Mesenchymal stem cell (in vitro differentiated cells and primary cell): ENCODE data around the gene SAFB2. TPM values are rescaled to one million over a fixed set of nuclear protein-coding genes. Genes with fewer than 3 reads are reported as not detected.

Experiments used
- DNase-seq: peaks from one replicate; pipeline ENCODE4 v3.0.0-alpha.2; 2013
- H2AFZ ChIP-seq: one replicate; pipeline ENCODE4 v1.6.1; 2013; ENCODE audit warnings: low read depth, mild to moderate bottlenecking, control low read depth, inconsistent platforms, low read length, moderate library complexity
- H2AK5ac ChIP-seq: 2 replicates; pipeline ENCODE4 v1.6.1; 2013; ENCODE audit warnings: low read length, moderate library complexity, mild to moderate bottlenecking, inconsistent platforms; ENCODE audit not compliant: severe bottlenecking
- H2BK120ac ChIP-seq: one replicate; pipeline ENCODE4 v1.6.1; 2013; ENCODE audit warnings: low read depth, mild to moderate bottlenecking, inconsistent platforms, low read length, moderate library complexity
- H2BK12ac ChIP-seq, 2 experiments: one replicate each; pipeline ENCODE4 v1.6.1; 2013; ENCODE audit warnings: inconsistent platforms in 2 of 2, low read length in 2 of 2, mild to moderate bottlenecking in 2 of 2, moderate library complexity in 2 of 2, control low read depth in 1 of 2
- H2BK15ac ChIP-seq: one replicate; pipeline ENCODE4 v1.6.1; 2013; ENCODE audit warnings: mild to moderate bottlenecking, low read depth, inconsistent platforms; ENCODE audit not compliant: poor library complexity, severe bottlenecking
- H2BK5ac ChIP-seq: 2 replicates; pipeline ENCODE4 v1.6.1; 2013; ENCODE audit warnings: low read depth, mild to moderate bottlenecking, low read length, control low read depth, inconsistent platforms; ENCODE audit not compliant: poor library complexity, severe bottlenecking
- H3K14ac ChIP-seq, 2 experiments: one replicate each; pipeline ENCODE4 v1.6.1; 2013; ENCODE audit warnings: inconsistent platforms in 2 of 2, low read length in 2 of 2, control low read depth in 1 of 2, mild to moderate bottlenecking in 1 of 2, moderate library complexity in 1 of 2
- H3K18ac ChIP-seq, 2 experiments: one replicate each; pipeline ENCODE4 v1.6.1; 2013; ENCODE audit warnings: inconsistent platforms in 2 of 2, low read length in 2 of 2, control low read depth in 1 of 2, low read depth in 1 of 2, mild to moderate bottlenecking in 1 of 2
- H3K23ac ChIP-seq, 2 experiments: one replicate each; pipeline ENCODE4 v1.6.1; 2013; ENCODE audit warnings: inconsistent platforms in 2 of 2, low read length in 2 of 2, mild to moderate bottlenecking in 2 of 2, moderate library complexity in 2 of 2, control low read depth in 1 of 2
- H3K27ac ChIP-seq: 2 replicates; pipeline ENCODE4 v1.5.1; 2013; ENCODE audit warnings: mild to moderate bottlenecking, moderate library complexity, low read length, control low read depth, inconsistent platforms; ENCODE audit not compliant: poor library complexity, severe bottlenecking
- H3K27me3 ChIP-seq, 2 experiments: 2 replicates each; pipeline versions ENCODE4 v1.6.1 to v1.7.0; 2013; ENCODE audit warnings: low read length in 2 of 2, mild to moderate bottlenecking in 2 of 2, moderate library complexity in 2 of 2, control low read depth in 1 of 2, inconsistent platforms in 1 of 2; ENCODE audit not compliant: control insufficient read depth in 1 of 2, insufficient read depth in 1 of 2
- H3K36me3 ChIP-seq, 2 experiments: 2 replicates each; pipeline versions ENCODE4 v1.6.1 to v1.7.0; 2013; ENCODE audit warnings: low read length in 2 of 2, control low read depth in 1 of 2, inconsistent platforms in 1 of 2, low read depth in 1 of 2, mild to moderate bottlenecking in 1 of 2; ENCODE audit not compliant: insufficient read depth in 2 of 2, control insufficient read depth in 1 of 2
- H3K4ac ChIP-seq, 2 experiments: one replicate each; pipeline ENCODE4 v1.6.1; 2013; ENCODE audit warnings: inconsistent platforms in 2 of 2, low read length in 2 of 2, mild to moderate bottlenecking in 2 of 2, moderate library complexity in 2 of 2, control low read depth in 1 of 2, low read depth in 1 of 2
- H3K4me1 ChIP-seq: 2 replicates; pipeline ENCODE4 v1.6.1; 2013; ENCODE audit warnings: low read depth, low read length, control low read depth; ENCODE audit not compliant: control insufficient read depth, insufficient read depth
- H3K4me2 ChIP-seq: 2 replicates; pipeline ENCODE4 v1.6.1; 2013; ENCODE audit warnings: low read length, mild to moderate bottlenecking, inconsistent platforms; ENCODE audit not compliant: poor library complexity, severe bottlenecking
- H3K4me3 ChIP-seq, 2 experiments: 2 replicates each; pipeline versions ENCODE4 v1.5.1 to v1.7.0; 2013; ENCODE audit warnings: low read length in 2 of 2, mild to moderate bottlenecking in 2 of 2, control low read depth in 1 of 2, low read depth in 1 of 2; ENCODE audit not compliant: insufficient read depth in 1 of 2
- H3K79me1 ChIP-seq: replicated peaks from 2 replicates; pipeline ENCODE4 v1.6.1; 2013; ENCODE audit warnings: mild to moderate bottlenecking, control low read depth, low read length, inconsistent platforms; ENCODE audit not compliant: poor library complexity, severe bottlenecking
- H3K9ac ChIP-seq: 2 replicates; pipeline ENCODE4 v1.7.0; 2013; ENCODE audit warnings: mild to moderate bottlenecking, low read length, moderate library complexity
- H3K9me3 ChIP-seq: 2 replicates; pipeline ENCODE4 v1.7.0; 2013; ENCODE audit warnings: mild to moderate bottlenecking, low read length; ENCODE audit not compliant: control insufficient read depth
- H4K8ac ChIP-seq: one replicate; pipeline ENCODE4 v1.6.1; 2013; ENCODE audit warnings: inconsistent platforms, mild to moderate bottlenecking, low read length, moderate library complexity
- H4K91ac ChIP-seq: one replicate; pipeline ENCODE4 v1.6.1; 2013; ENCODE audit warnings: mild to moderate bottlenecking, low read length, inconsistent platforms
- WGBS: methylation state at CpG from one replicate; pipeline ENCODE4 v1.1.7; 2013; ENCODE audit warnings: mixed read lengths; 5-methylcytosine and 5-hydroxymethylcytosine counted together
- polyA plus RNA-seq, 2 experiments: library from polyadenylated mRNA; stranded (reverse); fragments of 200-250 nt; gene quantifications; one replicate each; pipeline ENCODE4 v1.2.3, GENCODE V29; 2013

SAFB2 gene
- 25.9 TPM for polyA plus RNA-seq (2013, experiment 1 of 2)
- polyA plus RNA-seq (2013, experiment 2 of 2): 24.3 TPM

DNA sequence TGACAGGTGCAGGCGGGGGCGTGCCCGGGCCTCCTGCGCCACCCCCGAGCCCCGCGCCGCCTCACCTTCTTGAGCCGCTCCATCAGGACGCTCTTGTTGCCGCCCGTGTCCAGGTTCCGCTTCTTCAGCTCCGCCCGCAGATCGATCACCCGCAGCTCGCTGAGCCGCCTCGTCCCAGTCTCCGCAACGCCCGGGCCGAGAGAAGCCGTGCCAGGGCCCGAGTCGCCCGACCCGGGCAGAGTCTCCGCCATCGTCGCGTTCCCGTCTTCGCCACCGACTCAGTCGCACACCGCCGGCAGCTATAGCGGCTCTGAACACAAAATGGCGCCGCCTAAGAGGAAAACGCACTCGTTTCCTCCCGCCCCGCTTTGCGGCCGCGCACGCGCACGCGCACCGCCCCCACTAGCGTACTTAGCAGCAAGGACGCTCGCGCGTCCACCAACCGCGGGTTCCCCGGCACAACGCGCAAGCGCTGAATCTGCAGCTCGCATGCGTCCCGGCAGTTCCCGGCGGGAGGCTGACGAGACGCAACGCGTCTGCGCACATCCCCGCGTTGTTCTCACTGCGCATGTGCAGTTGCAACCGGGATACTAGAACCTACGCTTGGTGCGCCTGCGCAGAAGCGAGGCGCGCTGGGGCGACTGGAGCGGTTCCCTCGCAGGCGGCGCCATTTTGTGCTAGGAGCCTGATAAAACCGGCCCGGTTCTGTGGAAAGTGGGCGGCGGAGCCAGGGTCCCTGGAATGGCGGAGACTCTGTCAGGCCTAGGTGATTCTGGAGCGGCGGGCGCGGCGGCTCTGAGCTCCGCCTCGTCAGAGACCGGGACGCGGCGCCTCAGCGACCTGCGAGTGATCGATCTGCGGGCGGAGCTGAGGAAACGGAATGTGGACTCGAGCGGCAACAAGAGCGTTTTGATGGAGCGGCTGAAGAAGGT, at the start of gene SAFB2, which contains the start of gene SAFB:
Gene SAFB2 (minus strand): TSS at position 312 of the 932 bp plus-strand sequence. CDS start 61 bp downstream, at position 251.
Gene SAFB (plus strand): TSS at position 619 of the 932 bp plus-strand sequence. CDS start 123 bp downstream, at position 742.
- H4K91ac ChIP-seq: peak within 1 kb of the TSS; percentile 93
- peak; percentile 99 for DNase-seq
- peak within 1 kb of the TSS; percentile 45 for H2AK5ac ChIP-seq
- H3K14ac ChIP-seq: peak within 1 kb of the TSS; percentile 27 to 96
- H3K23ac ChIP-seq: peak within 1 kb of the TSS; percentile 80 to 98
- H2BK120ac ChIP-seq: peak within 1 kb of the TSS; percentile 69
- peaks cover 3% of the 10 kb centered on the region for H3K79me1 ChIP-seq
- peak within 1 kb of the TSS; percentile 69 for H3K4me2 ChIP-seq
- H3K18ac ChIP-seq: peak within 1 kb of the TSS; percentile 92 to 96
- H3K36me3 ChIP-seq: peaks cover 26 to 58% of the 10 kb centered on the region in 2 experiments
- H3K4me1 ChIP-seq: peaks cover 14% of the 10 kb centered on the region
- no peaks in the 10 kb centered on the region for H3K27me3 ChIP-seq
- H3K27ac ChIP-seq: peak within 1 kb of the TSS; percentile 90
- H4K8ac ChIP-seq: peak within 1 kb of the TSS; percentile 94
- no peaks in the 10 kb centered on the region for H3K9me3 ChIP-seq
- H3K9ac ChIP-seq: peak within 1 kb of the TSS; percentile 99
- under 1% methylated on average over 104 of the region's 116 CpGs for WGBS
- peak within 1 kb of the TSS; percentile 80 to 95 for H3K4ac ChIP-seq
- H2AFZ ChIP-seq: peak within 1 kb of the TSS; percentile 86
- peak within 1 kb of the TSS; percentile 98 to 99 for H3K4me3 ChIP-seq
- H2BK5ac ChIP-seq: peak within 1 kb of the TSS; percentile 91
- H2BK12ac ChIP-seq: no peak within 1 kb of the TSS
- peak within 1 kb of the TSS; percentile 91 for H2BK15ac ChIP-seq

DNA sequence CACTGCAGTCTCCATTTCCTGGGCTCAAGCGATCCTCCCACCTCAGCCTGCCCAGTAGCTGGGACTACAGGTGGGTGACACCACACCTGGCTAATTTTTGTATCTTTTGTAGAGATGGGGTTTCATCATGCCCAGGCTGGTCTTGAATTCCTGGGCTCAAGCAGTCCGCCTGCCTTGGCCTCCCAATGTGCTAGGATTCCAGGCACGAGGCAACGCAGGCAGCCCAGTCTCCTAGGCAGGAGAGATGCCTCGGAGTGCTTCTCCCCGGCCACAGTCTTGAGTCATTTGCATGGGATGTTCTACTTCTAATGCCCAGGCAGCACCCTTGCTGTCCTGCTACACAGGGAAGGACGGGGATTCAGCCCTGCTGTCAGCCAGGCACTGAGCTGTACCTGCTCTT, 49.0 kb upstream of the SAFB2 start:
- H2BK15ac ChIP-seq: no peak overlapping the region
- no peaks in the 10 kb centered on the region for H3K27me3 ChIP-seq

DNA sequence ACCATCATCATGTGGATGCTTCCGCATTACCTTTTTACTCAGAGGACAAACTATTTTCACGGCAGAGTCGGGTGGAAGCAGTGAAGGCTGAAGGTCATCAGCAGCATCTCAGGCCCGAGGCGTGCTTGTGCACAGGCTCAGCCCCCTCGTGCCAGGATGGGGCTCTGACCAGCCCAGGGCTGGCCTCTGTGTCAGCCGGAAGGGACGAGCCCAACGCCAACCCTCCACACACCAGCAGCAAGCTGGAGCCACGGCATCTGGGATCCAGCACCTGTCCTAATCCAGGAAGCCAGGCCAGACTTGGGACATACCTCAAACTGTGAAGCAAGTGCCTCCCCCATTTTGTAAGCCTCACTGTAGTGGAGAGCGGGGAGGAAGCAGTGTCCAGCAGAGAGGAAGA, 46.6 kb upstream of the SAFB2 start:
- H3K4me3 ChIP-seq: no peak overlapping the region
- H3K27me3 ChIP-seq: no peaks in the 10 kb centered on the region
- H3K9me3 ChIP-seq: no peaks in the 10 kb centered on the region
- no peak overlapping the region for H4K91ac ChIP-seq
- no peak overlapping the region for H3K9ac ChIP-seq
- peaks cover 15% of the 10 kb centered on the region for H3K4me1 ChIP-seq
- H3K14ac ChIP-seq: no peak overlapping the region
- no peak overlapping the region for H4K8ac ChIP-seq
- no peak overlapping the region for H3K27ac ChIP-seq
- no peak overlapping the region for H3K4me2 ChIP-seq
- DNase-seq: no peak
- H2BK15ac ChIP-seq: no peak overlapping the region
- H3K4ac ChIP-seq: no peak overlapping the region
- no peak overlapping the region for H3K23ac ChIP-seq
- no peak overlapping the region for H2AK5ac ChIP-seq
- no peak overlapping the region for H2BK5ac ChIP-seq
- no peak overlapping the region for H2BK12ac ChIP-seq
- 95% methylated on average over 11 of the region's 11 CpGs for WGBS
- H3K79me1 ChIP-seq: peaks cover 25% of the 10 kb centered on the region
- no peak overlapping the region for H2BK120ac ChIP-seq
- no peak overlapping the region for H3K18ac ChIP-seq
- H2AFZ ChIP-seq: no peak overlapping the region
- peaks cover 66 to 67% of the 10 kb centered on the region in 2 experiments for H3K36me3 ChIP-seq

More for the DNA sequence above, 49.0 kb upstream of the SAFB2 start:
- H3K36me3 ChIP-seq: peaks cover 42 to 54% of the 10 kb centered on the region in 2 experiments
- no peak overlapping the region for H3K4ac ChIP-seq
- no peak overlapping the region for H2BK5ac ChIP-seq
- H2AFZ ChIP-seq: no peak overlapping the region
- H3K4me2 ChIP-seq: no peak overlapping the region
- H3K14ac ChIP-seq: no peak overlapping the region
- 98% methylated on average over 7 of the region's 7 CpGs for WGBS
- H2BK12ac ChIP-seq: no peak overlapping the region
- H3K4me3 ChIP-seq: no peak overlapping the region
- peaks cover 12% of the 10 kb centered on the region for H3K4me1 ChIP-seq
- no peak for DNase-seq
- no peak overlapping the region for H2AK5ac ChIP-seq
- peak overlapping the region; percentile 65 for H4K91ac ChIP-seq
- no peak overlapping the region for H3K9ac ChIP-seq
- peaks cover 21% of the 10 kb centered on the region for H3K79me1 ChIP-seq
- H3K9me3 ChIP-seq: no peaks in the 10 kb centered on the region
- no peak overlapping the region for H4K8ac ChIP-seq
- no peak overlapping the region for H3K27ac ChIP-seq
- no peak overlapping the region for H2BK120ac ChIP-seq
- no peak overlapping the region for H3K18ac ChIP-seq
- H3K23ac ChIP-seq: no peak overlapping the region

DNA sequence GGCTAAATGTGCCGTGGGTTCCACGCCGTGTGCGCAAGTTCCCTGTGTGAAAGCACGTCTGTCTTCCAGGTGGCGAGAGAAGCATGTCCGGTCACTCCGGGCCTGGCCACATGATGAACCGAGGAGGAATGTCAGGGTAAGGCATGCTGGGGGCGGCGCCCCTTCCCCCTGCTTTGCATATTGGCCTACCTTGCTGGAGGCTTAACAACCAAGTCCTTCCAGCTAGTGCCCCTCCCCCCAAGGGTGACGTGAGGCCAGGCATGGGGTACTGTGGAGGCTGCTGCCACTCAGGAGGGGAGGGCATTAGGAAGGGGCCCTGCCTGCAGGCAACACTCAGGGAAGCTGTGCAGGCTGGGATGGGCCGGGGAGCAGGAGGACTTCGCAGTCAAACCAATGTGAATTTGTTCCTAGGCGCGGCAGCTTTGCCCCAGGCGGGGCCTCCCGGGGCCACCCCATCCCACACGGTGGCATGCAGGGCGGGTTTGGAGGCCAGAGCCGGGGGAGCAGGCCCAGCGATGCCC, 45.2 kb upstream of the SAFB2 start:
- Histone ChIP-seq H2BK12ac (no peak overlapping the region), H3K4me3 (no peak overlapping the region), H3K36me3 (peaks cover 70 to 80% of the 10 kb centered on the region in 2 experiments), H3K27me3 (no peaks in the 10 kb centered on the region), H3K4me1 (peaks cover 15% of the 10 kb centered on the region), H3K9me3 (no peaks in the 10 kb centered on the region), H3K4me2 (no peak overlapping the region), H2AK5ac (peak overlapping the region; percentile 19), H2BK15ac (no peak overlapping the region), H2BK120ac (no peak overlapping the region), H2AFZ (no peak overlapping the region), H3K18ac (no peak overlapping the region), H4K91ac (no peak overlapping the region), H3K14ac (no peak overlapping the region), H3K27ac (no peak overlapping the region), H2BK5ac (no peak overlapping the region), H3K23ac (no peak overlapping the region), H4K8ac (peak overlapping the region; percentile 7), H3K79me1 (peaks cover 32% of the 10 kb centered on the region), H3K4ac (no peak overlapping the region), H3K9ac (no peak overlapping the region)
- DNase-seq: no peak
- WGBS: 97% methylated on average over 20 of the region's 22 CpGs
